ENCODE measurements around the gene PRKG1. TPM values are rescaled to one million over a fixed set of nuclear protein-coding genes. Genes with fewer than 3 reads are reported as not detected.

PRKG1 gene
- total and polyA plus RNA-seq, 2 experiments from 2014 or later, result 18.2 to 21.1 TPM

GRCh38 chr10:51085204-51085603, 10.9 kb downstream of the PRKG1 start (continued):
- TF ChIP-seq, protein P1, sequence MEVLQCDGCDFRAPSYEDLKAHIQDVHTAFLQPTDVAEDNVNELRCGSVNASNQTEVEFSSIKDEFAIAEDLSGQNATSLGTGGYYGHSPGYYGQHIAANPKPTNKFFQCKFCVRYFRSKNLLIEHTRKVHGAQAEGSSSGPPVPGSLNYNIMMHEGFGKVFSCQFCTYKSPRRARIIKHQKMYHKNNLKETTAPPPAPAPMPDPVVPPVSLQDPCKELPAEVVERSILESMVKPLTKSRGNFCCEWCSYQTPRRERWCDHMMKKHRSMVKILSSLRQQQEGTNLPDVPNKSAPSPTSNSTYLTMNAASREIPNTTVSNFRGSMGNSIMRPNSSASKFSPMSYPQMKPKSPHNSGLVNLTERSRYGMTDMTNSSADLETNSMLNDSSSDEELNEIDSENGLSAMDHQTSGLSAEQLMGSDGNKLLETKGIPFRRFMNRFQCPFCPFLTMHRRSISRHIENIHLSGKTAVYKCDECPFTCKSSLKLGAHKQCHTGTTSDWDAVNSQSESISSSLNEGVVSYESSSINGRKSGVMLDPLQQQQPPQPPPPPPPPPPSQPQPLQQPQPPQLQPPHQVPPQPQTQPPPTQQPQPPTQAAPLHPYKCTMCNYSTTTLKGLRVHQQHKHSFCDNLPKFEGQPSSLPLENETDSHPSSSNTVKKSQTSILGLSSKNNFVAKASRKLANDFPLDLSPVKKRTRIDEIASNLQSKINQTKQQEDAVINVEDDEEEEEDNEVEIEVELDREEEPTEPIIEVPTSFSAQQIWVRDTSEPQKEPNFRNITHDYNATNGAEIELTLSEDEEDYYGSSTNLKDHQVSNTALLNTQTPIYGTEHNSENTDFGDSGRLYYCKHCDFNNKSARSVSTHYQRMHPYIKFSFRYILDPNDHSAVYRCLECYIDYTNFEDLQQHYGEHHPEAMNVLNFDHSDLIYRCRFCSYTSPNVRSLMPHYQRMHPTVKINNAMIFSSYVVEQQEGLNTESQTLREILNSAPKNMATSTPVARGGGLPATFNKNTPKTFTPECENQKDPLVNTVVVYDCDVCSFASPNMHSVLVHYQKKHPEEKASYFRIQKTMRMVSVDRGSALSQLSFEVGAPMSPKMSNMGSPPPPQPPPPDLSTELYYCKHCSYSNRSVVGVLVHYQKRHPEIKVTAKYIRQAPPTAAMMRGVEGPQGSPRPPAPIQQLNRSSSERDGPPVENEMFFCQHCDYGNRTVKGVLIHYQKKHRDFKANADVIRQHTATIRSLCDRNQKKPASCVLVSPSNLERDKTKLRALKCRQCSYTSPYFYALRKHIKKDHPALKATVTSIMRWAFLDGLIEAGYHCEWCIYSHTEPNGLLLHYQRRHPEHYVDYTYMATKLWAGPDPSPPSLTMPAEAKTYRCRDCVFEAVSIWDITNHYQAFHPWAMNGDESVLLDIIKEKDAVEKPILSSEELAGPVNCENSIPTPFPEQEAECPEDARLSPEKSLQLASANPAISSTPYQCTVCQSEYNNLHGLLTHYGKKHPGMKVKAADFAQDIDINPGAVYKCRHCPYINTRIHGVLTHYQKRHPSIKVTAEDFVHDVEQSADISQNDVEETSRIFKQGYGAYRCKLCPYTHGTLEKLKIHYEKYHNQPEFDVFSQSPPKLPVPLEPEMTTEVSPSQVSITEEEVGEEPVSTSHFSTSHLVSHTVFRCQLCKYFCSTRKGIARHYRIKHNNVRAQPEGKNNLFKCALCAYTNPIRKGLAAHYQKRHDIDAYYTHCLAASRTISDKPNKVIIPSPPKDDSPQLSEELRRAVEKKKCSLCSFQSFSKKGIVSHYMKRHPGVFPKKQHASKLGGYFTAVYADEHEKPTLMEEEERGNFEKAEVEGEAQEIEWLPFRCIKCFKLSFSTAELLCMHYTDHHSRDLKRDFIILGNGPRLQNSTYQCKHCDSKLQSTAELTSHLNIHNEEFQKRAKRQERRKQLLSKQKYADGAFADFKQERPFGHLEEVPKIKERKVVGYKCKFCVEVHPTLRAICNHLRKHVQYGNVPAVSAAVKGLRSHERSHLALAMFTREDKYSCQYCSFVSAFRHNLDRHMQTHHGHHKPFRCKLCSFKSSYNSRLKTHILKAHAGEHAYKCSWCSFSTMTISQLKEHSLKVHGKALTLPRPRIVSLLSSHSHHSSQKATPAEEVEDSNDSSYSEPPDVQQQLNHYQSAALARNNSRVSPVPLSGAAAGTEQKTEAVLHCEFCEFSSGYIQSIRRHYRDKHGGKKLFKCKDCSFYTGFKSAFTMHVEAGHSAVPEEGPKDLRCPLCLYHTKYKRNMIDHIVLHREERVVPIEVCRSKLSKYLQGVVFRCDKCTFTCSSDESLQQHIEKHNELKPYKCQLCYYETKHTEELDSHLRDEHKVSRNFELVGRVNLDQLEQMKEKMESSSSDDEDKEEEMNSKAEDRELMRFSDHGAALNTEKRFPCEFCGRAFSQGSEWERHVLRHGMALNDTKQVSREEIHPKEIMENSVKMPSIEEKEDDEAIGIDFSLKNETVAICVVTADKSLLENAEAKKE (CRISPR knock-in tag; IDR thresholded peaks at IDR 0.05), result no peak
- no peak for TF ChIP-seq ZNF331 (CRISPR knock-in tag; IDR thresholded peaks at IDR 0.05; ENCODE audit: low read depth)
- TF ChIP-seq STAT1 (IDR thresholded peaks at IDR 0.05; ENCODE audit: unreplicated experiment), result no peak
- no peak for TF ChIP-seq EZH2 (IDR thresholded peaks at IDR 0.05; ENCODE audit: low read depth, unreplicated experiment)
- TF ChIP-seq, protein P2, sequence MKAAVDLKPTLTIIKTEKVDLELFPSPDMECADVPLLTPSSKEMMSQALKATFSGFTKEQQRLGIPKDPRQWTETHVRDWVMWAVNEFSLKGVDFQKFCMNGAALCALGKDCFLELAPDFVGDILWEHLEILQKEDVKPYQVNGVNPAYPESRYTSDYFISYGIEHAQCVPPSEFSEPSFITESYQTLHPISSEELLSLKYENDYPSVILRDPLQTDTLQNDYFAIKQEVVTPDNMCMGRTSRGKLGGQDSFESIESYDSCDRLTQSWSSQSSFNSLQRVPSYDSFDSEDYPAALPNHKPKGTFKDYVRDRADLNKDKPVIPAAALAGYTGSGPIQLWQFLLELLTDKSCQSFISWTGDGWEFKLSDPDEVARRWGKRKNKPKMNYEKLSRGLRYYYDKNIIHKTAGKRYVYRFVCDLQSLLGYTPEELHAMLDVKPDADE (IDR thresholded peaks at IDR 0.05), result no peak

DNA sequence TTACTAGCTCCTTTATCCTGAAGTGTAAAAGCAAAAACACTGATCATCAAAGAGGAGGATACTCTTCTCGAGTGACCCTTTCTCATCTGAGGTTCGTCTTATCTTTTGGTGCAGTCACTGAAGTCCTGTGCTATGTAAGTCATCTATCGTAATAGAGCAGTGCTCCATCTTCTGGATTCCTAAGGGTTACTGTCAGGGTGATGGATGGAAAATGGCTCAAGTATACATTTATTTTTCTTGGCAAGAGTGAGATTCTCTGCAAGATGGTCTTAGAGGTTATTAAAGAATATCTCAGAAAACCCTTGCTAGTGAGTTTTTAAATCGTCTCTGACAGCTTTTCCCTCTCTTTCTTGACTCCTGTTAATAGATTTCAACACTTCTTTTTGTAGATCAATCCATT, 12.4 kb downstream of the PRKG1 start:
- Histone ChIP-seq H3F3A (replicated peaks; ENCODE audit: low read depth) (no peaks in the 10 kb centered on the region), H4K20me1 (replicated peaks; ENCODE audit: insufficient read depth) (no peaks in the 10 kb centered on the region), H2AFZ (no peak overlapping the region), H3K79me2 (replicated peaks; ENCODE audit: insufficient read depth) (peaks cover 15% of the 10 kb centered on the region), H3K9me2 (ENCODE audit: insufficient read depth) (no peaks in the 10 kb centered on the region), H3K27me3 (ENCODE audit: insufficient read depth) (no peaks in the 10 kb centered on the region), H3K4me1 (ENCODE audit: insufficient read depth) (peaks cover 22% of the 10 kb centered on the region), H3K36me3 (ENCODE audit: insufficient read depth) (no peaks in the 10 kb centered on the region), H3K4me2 (no peak overlapping the region), H3K4me3 (no peak overlapping the region), H3K27ac (ENCODE audit: low read depth) (no peak overlapping the region)
- H3K4me1 Mint-ChIP-seq, result peaks cover 24% of the 10 kb centered on the region
- no peak for ATAC-seq
- DNase-seq (ENCODE audit: low spot score), result no peak
- peaks cover 2% of the 10 kb centered on the region for H3K27me3 Mint-ChIP-seq (ENCODE audit: insufficient read depth, low read depth, poor library complexity)
- H3K9me3 Mint-ChIP-seq, result no peaks in the 10 kb centered on the region
- no peak overlapping the region for H3K4me3 Mint-ChIP-seq
- no peaks in the 10 kb centered on the region for H3K36me3 Mint-ChIP-seq (ENCODE audit: low read depth)
- H3K27ac Mint-ChIP-seq, result no peak overlapping the region
- TF ChIP-seq, protein P3, sequence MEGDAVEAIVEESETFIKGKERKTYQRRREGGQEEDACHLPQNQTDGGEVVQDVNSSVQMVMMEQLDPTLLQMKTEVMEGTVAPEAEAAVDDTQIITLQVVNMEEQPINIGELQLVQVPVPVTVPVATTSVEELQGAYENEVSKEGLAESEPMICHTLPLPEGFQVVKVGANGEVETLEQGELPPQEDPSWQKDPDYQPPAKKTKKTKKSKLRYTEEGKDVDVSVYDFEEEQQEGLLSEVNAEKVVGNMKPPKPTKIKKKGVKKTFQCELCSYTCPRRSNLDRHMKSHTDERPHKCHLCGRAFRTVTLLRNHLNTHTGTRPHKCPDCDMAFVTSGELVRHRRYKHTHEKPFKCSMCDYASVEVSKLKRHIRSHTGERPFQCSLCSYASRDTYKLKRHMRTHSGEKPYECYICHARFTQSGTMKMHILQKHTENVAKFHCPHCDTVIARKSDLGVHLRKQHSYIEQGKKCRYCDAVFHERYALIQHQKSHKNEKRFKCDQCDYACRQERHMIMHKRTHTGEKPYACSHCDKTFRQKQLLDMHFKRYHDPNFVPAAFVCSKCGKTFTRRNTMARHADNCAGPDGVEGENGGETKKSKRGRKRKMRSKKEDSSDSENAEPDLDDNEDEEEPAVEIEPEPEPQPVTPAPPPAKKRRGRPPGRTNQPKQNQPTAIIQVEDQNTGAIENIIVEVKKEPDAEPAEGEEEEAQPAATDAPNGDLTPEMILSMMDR (conservative IDR thresholded peaks at IDR 0.05; ENCODE audit: low read depth in 2 of 2), result no peak
- TF ChIP-seq NANOG (IDR thresholded peaks at IDR 0.05; ENCODE audit: borderline replicate concordance) (no peak), POLR2AphosphoS5 (IDR thresholded peaks at IDR 0.05; ENCODE audit: low read depth) (no peak), EZH2phosphoT487 (IDR thresholded peaks at IDR 0.05; ENCODE audit: unreplicated experiment) (no peak), JUNB (IDR thresholded peaks at IDR 0.05; ENCODE audit: unreplicated experiment) (no peak), ZNF114 (CRISPR knock-in tag; IDR thresholded peaks at IDR 0.05) (no peak), ZNF331 (CRISPR knock-in tag; IDR thresholded peaks at IDR 0.05; ENCODE audit: low read depth) (no peak), CREB1 (CRISPR knock-in tag; IDR thresholded peaks at IDR 0.05; ENCODE audit: low read depth) (no peak)
- TF ChIP-seq, protein P4, sequence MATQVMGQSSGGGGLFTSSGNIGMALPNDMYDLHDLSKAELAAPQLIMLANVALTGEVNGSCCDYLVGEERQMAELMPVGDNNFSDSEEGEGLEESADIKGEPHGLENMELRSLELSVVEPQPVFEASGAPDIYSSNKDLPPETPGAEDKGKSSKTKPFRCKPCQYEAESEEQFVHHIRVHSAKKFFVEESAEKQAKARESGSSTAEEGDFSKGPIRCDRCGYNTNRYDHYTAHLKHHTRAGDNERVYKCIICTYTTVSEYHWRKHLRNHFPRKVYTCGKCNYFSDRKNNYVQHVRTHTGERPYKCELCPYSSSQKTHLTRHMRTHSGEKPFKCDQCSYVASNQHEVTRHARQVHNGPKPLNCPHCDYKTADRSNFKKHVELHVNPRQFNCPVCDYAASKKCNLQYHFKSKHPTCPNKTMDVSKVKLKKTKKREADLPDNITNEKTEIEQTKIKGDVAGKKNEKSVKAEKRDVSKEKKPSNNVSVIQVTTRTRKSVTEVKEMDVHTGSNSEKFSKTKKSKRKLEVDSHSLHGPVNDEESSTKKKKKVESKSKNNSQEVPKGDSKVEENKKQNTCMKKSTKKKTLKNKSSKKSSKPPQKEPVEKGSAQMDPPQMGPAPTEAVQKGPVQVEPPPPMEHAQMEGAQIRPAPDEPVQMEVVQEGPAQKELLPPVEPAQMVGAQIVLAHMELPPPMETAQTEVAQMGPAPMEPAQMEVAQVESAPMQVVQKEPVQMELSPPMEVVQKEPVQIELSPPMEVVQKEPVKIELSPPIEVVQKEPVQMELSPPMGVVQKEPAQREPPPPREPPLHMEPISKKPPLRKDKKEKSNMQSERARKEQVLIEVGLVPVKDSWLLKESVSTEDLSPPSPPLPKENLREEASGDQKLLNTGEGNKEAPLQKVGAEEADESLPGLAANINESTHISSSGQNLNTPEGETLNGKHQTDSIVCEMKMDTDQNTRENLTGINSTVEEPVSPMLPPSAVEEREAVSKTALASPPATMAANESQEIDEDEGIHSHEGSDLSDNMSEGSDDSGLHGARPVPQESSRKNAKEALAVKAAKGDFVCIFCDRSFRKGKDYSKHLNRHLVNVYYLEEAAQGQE (IDR thresholded peaks at IDR 0.05; ENCODE audit: unreplicated experiment), result no peak

Measured in GM23338 (cell line).